Testis (tissue), 3 donors: ENCODE data around the gene NELL2. TPM values are rescaled to one million over a fixed set of nuclear protein-coding genes. Genes with fewer than 3 reads are reported as not detected.

Source experiments
- DNase-seq: peaks from one replicate; pipeline ENCODE4 v3.0.0-alpha.2; 2019
- H3K27ac ChIP-seq, 2 donors: fragments of 200-600 bp; sonication (generic); one replicate each; pipeline ENCODE4 v1.5.1; 2019
- H3K27me3 ChIP-seq: fragments of 200-600 bp; sonication (generic); one replicate; pipeline ENCODE4 v1.5.1; 2019
- H3K36me3 ChIP-seq: fragments of 200-600 bp; sonication (generic); one replicate; pipeline ENCODE4 v1.5.1; 2017; ENCODE audit warnings: low read depth; ENCODE audit errors: missing control alignments
- H3K4me1 ChIP-seq: fragments of 200-600 bp; sonication (generic); one replicate; pipeline ENCODE4 v1.5.1; 2019
- H3K4me3 ChIP-seq, 2 donors: fragments of 200-600 bp; sonication (generic); one replicate each; pipeline ENCODE4 v1.5.1; 2017 to 2019
- H3K9me3 ChIP-seq: fragments of 200-600 bp; sonication (generic); one replicate; pipeline ENCODE4 v1.5.1; 2017
- POLR2A ChIP-seq: fragments of 450-650 bp; IDR thresholded peaks from one replicate; pipeline ENCODE4 v1.6.1; 2017; ENCODE audit warnings: antibody characterized with exemption, mild to moderate bottlenecking, moderate library complexity
- WGBS, 2 donors: methylation state at CpG; one replicate each; pipeline ENCODE4 v1.1.5; 2018; 5-methylcytosine and 5-hydroxymethylcytosine counted together
- intact Hi-C: fragments of 100-400 bp; cut with DNase I; formaldehyde crosslinking; loops from one replicate; pipeline ENCODE4 v1.15.1; 2023; ENCODE audit warnings: low total_unique reads
- polyA plus RNA-seq: library from polyadenylated mRNA; stranded (reverse); fragments of 350-450 nt; fragmentation: Illumina TruSeq; extraction: RNeasy Lipid Tissue Mini Kit (QIAGEN cat#74804); gene quantifications from one replicate; pipeline ENCODE4 v1.2.3, GENCODE V29; 2014; ENCODE audit warnings: low read depth, low replicate concordance; ENCODE audit not compliant: insufficient read depth
- total RNA-seq, 2 donors: library from RNA; depleted of rRNA; stranded (reverse); fragments of >200 nt; gene quantifications; one replicate each; pipeline ENCODE4 v1.2.3, GENCODE V29; 2016
- TF ChIP-seq, protein P1 (sequence below), 3 experiments: fragments of 450-650 bp in 2 of 3; fragments of 200-600 bp in 1 of 3; sonication (generic) in 1 of 3; IDR thresholded peaks; one replicate each; pipeline ENCODE4 v1.5.1; 2016 to 2019; ENCODE audit warnings: antibody characterized with exemption in 3 of 3, mild to moderate bottlenecking in 2 of 3, moderate library complexity in 1 of 3

NELL2 gene
- total and polyA plus RNA-seq, 3 donors from 2014 or later = 4.2 to 10.6 (median 9.0) TPM

DNA sequence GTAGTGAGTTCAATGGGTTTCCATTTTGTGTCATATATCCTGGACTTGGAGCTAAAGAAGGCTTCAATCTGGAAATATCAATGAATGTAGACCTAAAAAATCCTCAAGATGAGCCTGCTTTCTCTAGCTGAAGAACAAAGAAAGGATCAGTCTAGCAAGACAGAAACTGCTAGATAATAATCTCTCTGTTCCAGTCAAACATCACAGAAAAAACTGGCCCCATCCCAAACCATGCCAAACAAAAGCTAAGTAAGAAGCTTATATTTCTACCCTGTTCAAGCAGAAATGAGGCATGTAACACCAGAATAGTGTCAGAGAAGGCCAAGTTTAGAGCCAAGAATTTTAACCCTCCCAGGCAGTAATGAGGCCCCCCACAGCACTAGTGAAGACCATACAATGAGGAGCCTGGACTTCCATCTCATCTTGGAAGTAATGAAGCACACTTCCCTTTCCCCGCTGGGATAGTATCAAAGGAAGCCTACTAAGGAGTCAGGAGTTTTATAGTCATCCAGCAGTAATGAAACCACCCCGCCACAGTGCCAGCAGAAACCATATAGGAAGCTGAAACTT is 95.8 kb downstream of the NELL2 start:
- H3K9me3 ChIP-seq = no peaks in the 10 kb centered on the region
- 91 to 100% methylated on average over 2 of the region's 2 CpGs for WGBS, 2 donors
- H3K36me3 ChIP-seq = no peaks in the 10 kb centered on the region
- no peaks in the 10 kb centered on the region for H3K27me3 ChIP-seq
- H3K4me3 ChIP-seq = no peak overlapping the region
- H3K27ac ChIP-seq = no peak overlapping the region
- H3K4me1 ChIP-seq = no peaks in the 10 kb centered on the region
- no peak for DNase-seq
- intact Hi-C loops = no loop called here
- TF ChIP-seq, protein P1, sequence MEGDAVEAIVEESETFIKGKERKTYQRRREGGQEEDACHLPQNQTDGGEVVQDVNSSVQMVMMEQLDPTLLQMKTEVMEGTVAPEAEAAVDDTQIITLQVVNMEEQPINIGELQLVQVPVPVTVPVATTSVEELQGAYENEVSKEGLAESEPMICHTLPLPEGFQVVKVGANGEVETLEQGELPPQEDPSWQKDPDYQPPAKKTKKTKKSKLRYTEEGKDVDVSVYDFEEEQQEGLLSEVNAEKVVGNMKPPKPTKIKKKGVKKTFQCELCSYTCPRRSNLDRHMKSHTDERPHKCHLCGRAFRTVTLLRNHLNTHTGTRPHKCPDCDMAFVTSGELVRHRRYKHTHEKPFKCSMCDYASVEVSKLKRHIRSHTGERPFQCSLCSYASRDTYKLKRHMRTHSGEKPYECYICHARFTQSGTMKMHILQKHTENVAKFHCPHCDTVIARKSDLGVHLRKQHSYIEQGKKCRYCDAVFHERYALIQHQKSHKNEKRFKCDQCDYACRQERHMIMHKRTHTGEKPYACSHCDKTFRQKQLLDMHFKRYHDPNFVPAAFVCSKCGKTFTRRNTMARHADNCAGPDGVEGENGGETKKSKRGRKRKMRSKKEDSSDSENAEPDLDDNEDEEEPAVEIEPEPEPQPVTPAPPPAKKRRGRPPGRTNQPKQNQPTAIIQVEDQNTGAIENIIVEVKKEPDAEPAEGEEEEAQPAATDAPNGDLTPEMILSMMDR (IDR thresholded peaks at IDR 0.05) = no peak
- no peak for TF ChIP-seq POLR2A

DNA sequence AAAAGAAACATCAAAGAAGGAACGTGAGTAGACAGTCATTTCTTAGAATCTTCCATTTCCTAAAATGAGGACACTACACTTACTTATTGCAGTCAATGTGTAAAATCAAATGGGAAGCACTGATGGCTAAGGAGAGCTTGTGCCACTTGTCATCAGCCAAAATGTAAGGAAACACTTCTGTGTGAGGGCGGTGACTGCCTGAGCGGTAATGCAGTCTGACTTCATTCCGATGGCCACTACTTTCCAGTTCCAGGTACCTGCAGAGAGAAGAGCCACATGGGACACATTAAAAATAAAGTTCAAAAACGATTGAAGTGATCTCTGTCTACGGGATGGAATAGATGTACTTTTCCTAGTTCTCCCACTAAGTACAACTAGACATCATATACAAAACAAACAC is 96.3 kb downstream of the NELL2 start:
- Histone ChIP-seq H3K4me3 (no peak overlapping the region), H3K4me1 (no peaks in the 10 kb centered on the region), H3K9me3 (no peaks in the 10 kb centered on the region), H3K27me3 (no peaks in the 10 kb centered on the region), H3K36me3 (no peaks in the 10 kb centered on the region), H3K27ac (no peak overlapping the region)
- 87 to 94% methylated on average over 6 of the region's 6 CpGs for WGBS, 2 donors
- TF ChIP-seq POLR2A = no peak
- TF ChIP-seq, protein P1 (IDR thresholded peaks at IDR 0.05) = no peak
- intact Hi-C loops = no loop called here
- DNase-seq = no peak

DNA sequence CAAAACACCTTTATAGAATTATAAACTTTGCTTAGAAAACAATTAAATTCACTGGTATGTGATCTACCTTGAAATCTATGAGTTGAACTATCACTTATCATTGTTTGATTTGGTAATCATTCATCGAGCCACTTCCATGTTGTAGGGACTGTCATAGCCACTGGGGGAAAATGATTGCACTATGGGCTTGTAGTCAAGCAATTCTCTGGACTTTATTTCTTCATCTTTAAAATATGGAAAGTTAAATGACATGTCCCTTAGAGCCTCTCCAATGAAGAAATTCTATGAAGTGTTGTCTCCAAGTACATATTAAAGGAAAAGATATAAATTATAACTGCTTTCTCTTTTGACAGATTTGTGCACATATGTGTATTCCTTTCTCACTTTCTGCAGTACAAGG is 97.3 kb downstream of the NELL2 start:
- H3K9me3 ChIP-seq = no peaks in the 10 kb centered on the region
- 95 to 100% methylated on average over 1 of the region's 1 CpG for WGBS, 2 donors

DNA sequence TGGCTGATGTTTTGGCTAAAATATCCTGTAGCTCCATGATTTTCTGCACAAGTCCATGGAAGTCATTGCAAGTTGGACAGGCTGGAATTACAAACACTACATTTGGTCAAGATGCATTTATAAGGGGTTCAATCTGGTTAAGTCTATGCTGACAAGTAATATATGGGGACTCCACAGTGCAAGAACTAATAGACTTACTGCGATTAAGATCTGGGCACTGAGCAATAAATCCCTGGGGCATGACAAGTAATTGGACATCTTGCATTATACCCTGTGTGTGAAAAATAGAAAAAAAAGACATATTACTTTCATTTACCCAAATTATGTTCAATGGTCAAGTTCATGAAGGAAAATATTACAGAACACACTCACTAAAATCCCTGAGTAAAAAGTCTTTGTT is 99.1 kb downstream of the NELL2 start:
- no peak for DNase-seq
- Histone ChIP-seq H3K36me3 (no peaks in the 10 kb centered on the region), H3K27ac (no peak overlapping the region), H3K4me1 (no peaks in the 10 kb centered on the region), H3K9me3 (no peaks in the 10 kb centered on the region), H3K27me3 (no peaks in the 10 kb centered on the region), H3K4me3 (no peak overlapping the region)
- TF ChIP-seq, protein P1 (IDR thresholded peaks at IDR 0.05) = no peak
- TF ChIP-seq POLR2A = no peak
- intact Hi-C loops = no loop called here
- WGBS, 2 donors = 88 to 89% methylated on average over 1 of the region's 1 CpG

More for the DNA sequence above, 97.3 kb downstream of the NELL2 start:
- no peak overlapping the region for H3K4me3 ChIP-seq
- TF ChIP-seq POLR2A = no peak
- H3K4me1 ChIP-seq = no peaks in the 10 kb centered on the region
- no peaks in the 10 kb centered on the region for H3K27me3 ChIP-seq
- H3K36me3 ChIP-seq = no peaks in the 10 kb centered on the region
- no peak for DNase-seq
- no peak overlapping the region for H3K27ac ChIP-seq
- intact Hi-C loops = no loop called here

DNA sequence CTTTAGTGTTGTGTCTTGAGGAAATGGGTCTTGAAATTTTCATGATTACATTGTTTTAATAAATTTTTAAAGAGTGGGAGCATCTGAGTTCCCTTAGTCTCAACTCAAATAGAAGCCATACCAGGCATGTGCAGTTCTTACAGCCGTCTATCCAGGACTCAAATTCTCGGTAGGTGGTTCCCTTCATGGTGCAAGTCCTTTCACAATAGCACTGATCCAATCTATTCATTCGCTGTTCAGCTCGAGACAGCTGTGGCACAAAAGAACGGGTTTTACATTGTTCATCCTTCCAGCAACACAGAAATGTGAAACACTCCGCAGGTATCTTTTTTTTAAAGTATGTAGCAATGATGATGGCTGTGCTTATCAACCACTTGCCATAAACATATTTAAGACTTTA is 100.2 kb downstream of the NELL2 start:
- H3K4me1 ChIP-seq = no peaks in the 10 kb centered on the region
- TF ChIP-seq, protein P1 (IDR thresholded peaks at IDR 0.05) = no peak
- no peak overlapping the region for H3K27ac ChIP-seq
- H3K27me3 ChIP-seq = no peaks in the 10 kb centered on the region
- intact Hi-C loops = no loop called here
- 90 to 91% methylated on average over 6 of the region's 6 CpGs for WGBS, 2 donors
- H3K36me3 ChIP-seq = no peaks in the 10 kb centered on the region
- DNase-seq = no peak
- no peaks in the 10 kb centered on the region for H3K9me3 ChIP-seq
- no peak overlapping the region for H3K4me3 ChIP-seq
